PFSK-1 (cell line): Measurements from ENCODE around the gene TSEN2.

Experiments
- POLR2AphosphoS5 ChIP-seq: IDR thresholded peaks from 2 replicates; pipeline ENCODE4 v1.6.1; 2012; ENCODE audit warnings: low read depth, mild to moderate bottlenecking, control low read depth, low read length, moderate library complexity
- SIN3A ChIP-seq: IDR thresholded peaks from 2 replicates; pipeline ENCODE4 v1.6.1; 2012; ENCODE audit warnings: mild to moderate bottlenecking, low read length, moderate library complexity, borderline replicate concordance; ENCODE audit not compliant: insufficient read depth

- TF ChIP-seq POLR2AphosphoS5 (no peak), SIN3A (no peak)
Measured at GRCh38 chr3:12561397-12561796, 77.1 kb downstream of the TSEN2 start.
